SIG-M5 (cell line): ENCODE measurements around the gene ALK.

Experiments
- DNase-seq: peaks from one replicate; lab custom pipeline; 2025; lab: John Stamatoyannopoulos, UW

Gene ALK

DNA sequence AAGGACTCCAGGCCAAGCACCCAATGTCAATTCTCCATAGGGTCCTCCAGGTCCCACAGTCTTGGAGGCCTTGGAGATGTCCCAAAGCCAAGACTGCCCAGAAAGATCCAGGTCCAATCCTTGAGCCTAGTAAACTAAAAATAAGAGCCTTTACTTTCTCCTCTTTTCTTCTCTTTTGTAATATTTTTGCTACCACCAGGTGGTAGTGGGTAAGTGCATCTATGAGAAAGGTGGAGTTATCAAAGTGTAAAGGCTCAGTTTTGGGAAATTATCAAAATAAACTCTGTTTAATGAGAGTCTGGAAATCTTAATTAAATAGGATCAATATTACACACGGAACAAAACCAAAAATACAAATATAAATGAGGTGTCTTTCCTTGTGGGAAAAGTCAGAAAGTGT lies 276.4 kb downstream of the ALK start:
- no peak for DNase-seq

DNA sequence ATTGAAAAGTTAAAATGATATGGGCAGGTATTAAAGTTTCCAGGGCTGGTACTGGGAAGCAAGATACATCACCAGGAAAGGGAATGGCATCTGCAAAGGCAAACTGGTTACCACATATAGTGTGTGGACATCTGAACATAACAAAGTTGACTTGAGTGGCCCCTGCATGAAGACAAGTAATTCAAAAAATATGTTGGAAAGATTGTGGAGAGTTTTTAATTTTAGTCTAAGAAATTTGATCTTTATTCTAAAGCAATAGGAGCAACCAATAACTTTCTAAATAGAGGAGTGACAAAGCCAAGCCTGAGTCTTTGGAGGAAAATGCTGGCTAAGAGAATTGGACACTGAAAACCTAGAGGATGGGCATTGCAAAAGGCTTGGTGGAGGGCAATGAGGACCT lies 278.2 kb downstream of the ALK start:
- DNase-seq, result no peak

- no peak for DNase-seq
Measured at GRCh38 chr2:29640360-29640759, 281.0 kb downstream of the ALK start.

GRCh38 chr2:29638641-29639040 lies 282.7 kb downstream of the ALK start:
- no peak for DNase-seq

- no peak for DNase-seq
Measured at GRCh38 chr2:29634916-29635315, 286.5 kb downstream of the ALK start.

DNA sequence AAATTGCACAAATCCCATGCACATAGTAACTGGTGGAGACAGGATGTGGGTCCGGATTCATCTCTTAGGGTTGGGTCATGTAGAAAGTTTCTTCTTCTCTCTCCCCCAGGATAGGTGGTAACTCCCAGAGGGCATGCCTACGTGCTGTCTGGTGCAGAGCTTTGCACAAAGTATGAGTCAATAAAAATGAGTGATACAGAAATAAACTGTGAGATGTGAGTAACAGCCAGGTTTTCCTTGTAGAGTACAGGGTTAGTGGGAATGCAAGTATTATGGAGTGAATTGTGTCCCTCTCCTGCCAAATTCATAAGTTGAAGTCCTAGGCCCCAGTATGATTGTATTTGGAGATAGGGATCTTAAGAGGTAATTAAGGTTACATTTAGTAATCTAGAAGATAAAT lies 289.4 kb downstream of the ALK start:
- DNase-seq, result no peak

DNA sequence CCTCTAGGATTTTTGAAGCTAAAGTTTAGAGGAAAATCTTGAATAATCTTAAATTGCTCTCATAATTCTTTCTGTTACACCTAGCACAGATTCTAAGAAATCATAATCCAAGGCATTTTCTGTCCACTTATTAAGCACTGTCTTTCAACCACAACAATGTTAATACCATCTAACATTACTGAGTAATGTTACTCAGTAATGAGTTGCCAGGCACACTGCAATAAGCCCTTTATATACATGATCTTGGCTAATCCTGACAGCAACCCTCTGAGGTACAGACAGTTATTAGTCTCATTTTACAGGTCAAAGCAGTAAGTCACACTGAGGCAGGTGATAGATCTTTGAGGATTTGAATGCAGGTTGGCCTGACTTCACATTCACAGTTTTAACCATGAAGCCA lies 291.9 kb downstream of the ALK start:
- no peak for DNase-seq

- DNase-seq, result no peak
Measured at GRCh38 chr2:29628862-29629261, 292.5 kb downstream of the ALK start.

GRCh38 chr2:29628108-29628745 lies 293.2 kb downstream of the ALK start:
- no peak for DNase-seq

DNA sequence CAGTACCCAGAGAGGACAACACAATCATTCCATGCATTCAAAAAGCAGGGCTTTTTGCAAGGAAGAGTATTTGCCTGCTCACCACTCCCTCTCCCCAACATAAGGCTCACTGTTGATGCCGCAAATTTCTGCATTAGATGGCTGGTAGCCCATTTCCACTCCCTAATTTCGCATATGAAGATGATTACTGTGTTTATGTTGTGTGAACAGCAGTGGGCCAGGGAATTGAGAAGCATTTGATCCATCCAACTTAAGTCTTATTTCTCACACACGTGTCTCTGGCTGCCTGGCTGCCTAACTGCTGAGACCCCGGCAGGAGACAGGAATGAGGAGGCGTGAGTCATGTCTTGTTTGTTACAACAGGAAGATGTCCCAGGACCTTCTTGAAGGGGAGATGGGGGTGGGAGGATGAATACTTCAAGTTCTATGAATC lies 294.1 kb downstream of the ALK start:
- DNase-seq, result no peak

DNA sequence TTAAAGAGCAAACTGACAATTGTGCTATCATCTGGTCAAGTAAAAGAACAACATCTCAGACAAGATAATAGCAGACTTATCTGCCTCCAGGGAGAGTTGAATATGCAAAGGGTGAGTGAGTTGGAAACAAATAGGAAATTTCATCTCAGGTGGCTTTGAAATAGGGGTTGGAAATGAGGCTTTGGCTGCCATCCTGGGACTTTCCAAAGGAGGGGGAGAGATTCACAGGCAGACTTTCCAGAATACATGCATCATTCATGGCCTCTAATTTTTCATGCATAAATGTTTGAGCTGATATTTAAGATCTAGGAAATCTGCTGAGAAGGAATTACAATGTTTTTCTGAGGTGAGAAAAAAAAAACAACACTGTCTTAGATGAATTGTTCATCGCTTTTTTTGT lies 300.5 kb downstream of the ALK start:
- no peak for DNase-seq

- DNase-seq, result no peak
Measured at GRCh38 chr2:29619689-29620088, 301.7 kb downstream of the ALK start.

DNA sequence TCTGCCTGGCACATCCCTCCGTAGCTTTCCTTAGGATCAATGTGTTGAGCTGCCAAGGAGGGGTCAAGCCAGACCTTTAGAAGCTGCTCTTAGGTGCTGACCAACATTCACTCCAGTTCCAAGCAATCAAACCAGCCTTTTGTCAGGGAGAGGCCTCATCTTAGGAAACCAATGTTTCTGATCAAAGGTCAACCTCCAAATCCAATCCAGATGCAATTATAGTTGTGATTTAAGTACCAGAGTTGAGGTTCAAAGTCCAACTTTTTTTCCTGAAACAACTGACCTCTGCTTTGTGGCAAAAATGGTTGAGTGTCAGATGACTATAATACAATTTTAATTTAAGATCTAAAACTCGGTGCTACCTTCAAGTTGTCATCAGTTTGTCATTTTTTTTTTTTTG lies 303.4 kb downstream of the ALK start:
- DNase-seq, result no peak

GRCh38 chr2:29617351-29617750 lies 304.0 kb downstream of the ALK start:
- no peak for DNase-seq

DNA sequence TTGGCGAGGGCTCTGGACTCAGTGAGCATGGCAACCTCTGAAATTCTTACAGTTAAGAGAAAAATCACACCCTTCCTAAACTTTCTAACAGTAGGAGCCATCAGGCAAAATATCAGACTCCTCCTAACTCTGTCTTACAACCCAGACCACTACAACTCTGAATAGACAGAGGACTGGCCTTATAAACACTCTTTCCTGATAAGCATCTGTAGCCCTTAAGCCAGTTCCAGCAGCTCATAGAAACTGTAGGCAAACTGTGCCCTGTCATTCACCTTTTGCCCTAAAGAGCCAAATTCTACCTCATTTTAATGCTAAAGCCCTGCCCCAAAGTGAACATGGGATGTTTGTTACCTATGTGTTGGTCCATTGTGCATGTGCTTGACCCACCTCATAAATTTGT lies 304.8 kb downstream of the ALK start:
- DNase-seq, result no peak

DNA sequence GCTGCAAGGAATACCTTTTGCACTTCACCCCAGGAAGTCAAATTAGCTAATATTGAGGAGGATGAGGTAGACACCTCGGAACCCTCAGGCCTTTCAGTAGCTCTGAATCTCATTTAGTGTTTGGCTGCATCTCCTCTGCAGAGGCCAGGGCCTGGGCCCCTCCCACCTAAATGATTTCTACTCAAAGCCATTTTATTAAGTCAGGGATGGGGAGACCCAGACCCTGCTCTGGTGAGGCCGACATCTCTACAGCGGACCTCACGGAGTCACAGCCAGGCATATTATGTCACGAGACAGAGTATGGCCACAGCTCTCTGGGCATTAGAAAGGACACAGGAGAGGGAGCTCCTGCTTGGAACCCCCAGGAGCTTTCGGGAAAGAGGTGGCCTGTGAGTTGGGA lies 305.5 kb downstream of the ALK start:
- DNase-seq, result no peak

- DNase-seq, result no peak
Measured at GRCh38 chr2:29615183-29615582, 306.2 kb downstream of the ALK start.

DNA sequence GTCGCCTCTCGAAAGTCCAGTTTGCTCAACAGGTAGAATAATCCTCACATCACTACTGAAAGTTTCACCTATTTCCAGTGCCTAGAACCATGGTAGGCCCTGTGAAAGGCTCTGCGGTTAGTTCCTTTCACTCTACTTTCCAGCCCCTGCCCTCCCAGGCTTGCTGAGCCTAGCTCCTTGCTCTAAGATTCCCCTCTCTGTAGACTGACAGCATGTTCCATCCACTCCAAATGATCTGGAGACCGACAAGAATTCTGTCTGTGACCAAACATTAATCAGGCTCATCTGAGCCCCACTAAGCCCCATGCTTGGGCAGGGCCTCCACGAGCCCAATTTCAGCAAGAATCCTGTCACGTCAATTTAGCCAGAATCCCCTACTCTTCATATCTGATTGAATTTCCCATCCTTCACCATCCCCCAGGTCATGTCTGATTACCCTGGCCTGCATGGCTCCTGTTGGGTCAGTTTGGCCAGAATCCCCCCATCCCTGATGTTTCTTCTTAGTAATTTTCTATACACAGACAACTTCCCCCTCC lies 307.0 kb downstream of the ALK start:
- DNase-seq, result no peak

- DNase-seq, result no peak
Measured at GRCh38 chr2:29613792-29614266, 307.6 kb downstream of the ALK start.

DNA sequence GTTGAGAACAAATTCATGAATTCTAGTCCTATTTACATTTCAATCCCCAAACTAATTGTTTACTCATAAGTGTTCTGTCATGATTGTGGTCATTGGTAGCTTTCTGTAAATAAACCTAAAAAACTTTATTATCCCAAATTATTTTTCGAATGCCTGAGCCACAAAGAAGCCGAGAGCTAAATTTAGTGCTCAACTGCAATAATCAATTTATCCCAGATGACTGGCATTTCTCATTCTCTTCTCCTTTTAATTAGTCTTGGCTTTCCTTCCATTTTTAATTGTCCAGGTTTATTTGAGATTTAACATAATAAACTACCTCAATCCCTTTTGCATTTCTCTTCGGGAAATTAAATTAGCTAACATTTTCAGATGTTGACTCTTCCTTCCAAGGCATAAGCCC lies 308.3 kb downstream of the ALK start:
- DNase-seq, result no peak

DNA sequence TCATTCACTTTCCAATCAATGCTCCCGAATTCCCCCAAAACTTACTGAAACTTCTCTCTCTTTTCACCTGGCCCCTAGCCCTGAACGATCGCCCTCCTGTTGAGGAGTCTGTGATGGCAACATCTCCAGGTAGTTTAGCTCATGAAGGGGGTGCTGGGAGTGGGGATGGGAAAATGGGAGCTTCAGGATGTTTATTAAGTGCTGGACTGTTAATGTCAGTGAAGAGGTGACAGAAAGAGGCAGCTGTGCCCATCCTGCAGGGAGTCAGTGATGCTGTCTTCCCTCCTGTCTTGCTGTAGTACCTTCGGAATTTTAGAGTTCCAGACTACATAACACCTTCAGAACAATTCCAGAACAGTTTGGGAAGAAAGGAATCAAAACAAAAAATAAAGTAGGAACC lies 308.8 kb downstream of the ALK start:
- DNase-seq, result no peak

DNA sequence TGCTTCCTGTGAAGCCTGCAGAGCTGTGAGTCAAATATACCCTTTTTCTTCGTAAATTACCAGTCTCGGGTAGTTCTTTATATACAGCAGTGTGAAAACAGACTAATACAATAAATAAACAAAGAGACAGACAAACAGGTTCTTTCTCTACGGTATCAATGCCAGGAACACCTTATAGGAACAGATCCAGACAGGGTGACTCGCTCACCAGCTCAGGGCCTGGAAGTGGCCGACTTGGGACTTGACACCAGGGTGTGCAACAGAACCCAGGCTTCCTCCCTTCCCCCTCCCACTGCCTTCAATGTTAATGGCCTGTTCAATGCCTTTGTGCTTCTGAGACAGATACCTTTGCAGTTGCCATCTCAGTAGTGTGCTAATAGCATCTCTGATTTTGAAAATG lies 309.5 kb downstream of the ALK start:
- no peak for DNase-seq

GRCh38 chr2:29611261-29611660 lies 310.1 kb downstream of the ALK start:
- DNase-seq, result no peak

- no peak for DNase-seq
Measured at GRCh38 chr2:29610569-29610968, 310.8 kb downstream of the ALK start.
